SK-N-MC (cell line): ENCODE results near the gene ISLR.
"Not testable (repeated sequence)": the region's sequence is repeated elsewhere in the genome, so short reads cannot be mapped to it uniquely, and the experiment has no call there.

ENCODE experiments used
- EZH2 ChIP-seq: fragments of 200-600 bp; sonication (generic); IDR thresholded peaks from one replicate; pipeline ENCODE4 v1.6.1; 2017; ENCODE audit warnings: antibody characterized with exemption
- FOXP2 ChIP-seq: optimal IDR thresholded peaks from 2 replicates; pipeline ENCODE3; 2011; ENCODE audit warnings: mild to moderate bottlenecking, moderate library complexity; ENCODE audit not compliant: insufficient read depth; ENCODE audit errors: extremely low read length, control extremely low read depth
- POLR2AphosphoS5 ChIP-seq: IDR thresholded peaks from 2 replicates; pipeline ENCODE4 v1.6.1; 2012; ENCODE audit warnings: mild to moderate bottlenecking, low read depth, low read length, borderline replicate concordance

DNA sequence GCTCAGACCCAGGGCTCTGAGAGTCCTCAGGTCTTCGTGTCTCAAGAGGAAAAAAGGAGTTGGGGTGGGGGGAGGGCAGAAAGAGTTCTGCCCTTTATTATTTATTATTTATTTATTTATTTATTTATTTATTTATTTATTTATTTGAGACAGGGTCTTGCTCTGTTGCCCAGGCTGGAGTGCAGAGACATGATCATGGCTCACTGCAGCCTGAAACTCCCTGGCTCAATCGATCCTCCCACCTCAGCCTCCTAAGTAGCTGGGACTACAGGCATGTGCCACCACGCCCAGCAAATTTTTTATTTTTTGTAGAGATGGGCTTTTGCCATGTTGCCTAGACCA, 11.3 kb upstream of the ISLR start:
- not testable (repeated sequence) for TF ChIP-seq EZH2, POLR2AphosphoS5, FOXP2
